Fibroblast of peridontal ligament (primary cell): ENCODE results near the gene CUX1.
A peak's percentile ranks its signal among the peaks of the same experiment; 100 is the strongest.

Experiments used
- DNase-seq: peaks from one replicate; pipeline ENCODE4 v3.0.0-alpha.2; 2010; ENCODE audit errors: extremely low read depth

The CUX1 gene

GRCh38 chr7:101936223-101936610 is 118.8 kb downstream of the CUX1 start:
- DNase-seq, result no peak

- peak; percentile 40 for DNase-seq
Measured at GRCh38 chr7:101936611-101937231, 119.3 kb downstream of the CUX1 start.

GRCh38 chr7:101937717-101938514 is 120.5 kb downstream of the CUX1 start:
- DNase-seq, result no peak

DNA sequence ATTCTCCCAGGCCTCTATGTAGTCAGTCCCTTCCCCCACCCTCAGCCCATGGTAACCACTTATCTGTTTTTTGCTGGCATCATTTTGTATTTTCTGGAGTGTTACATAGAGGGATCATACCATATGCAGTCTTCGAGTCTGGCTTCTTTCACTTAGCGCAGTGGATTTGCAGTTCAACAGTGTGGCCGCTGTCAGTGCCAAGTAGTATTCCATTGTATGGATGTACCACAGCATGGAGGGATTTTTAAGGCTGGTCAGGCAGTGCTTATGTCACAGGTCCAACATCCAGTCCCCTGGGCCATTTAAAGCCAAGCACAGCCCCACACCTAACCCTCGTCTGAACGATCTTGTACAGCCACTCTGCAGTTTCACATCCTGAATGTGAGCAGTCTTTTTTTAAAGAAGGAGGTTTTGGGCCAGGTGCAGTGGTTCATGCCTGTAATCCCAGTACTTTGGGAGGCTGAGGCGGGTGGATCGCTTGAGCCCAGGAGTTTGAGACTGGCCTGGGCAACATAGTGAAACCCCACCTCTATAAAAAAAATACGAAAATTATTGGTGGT is 121.8 kb downstream of the CUX1 start:
- no peak for DNase-seq

DNA sequence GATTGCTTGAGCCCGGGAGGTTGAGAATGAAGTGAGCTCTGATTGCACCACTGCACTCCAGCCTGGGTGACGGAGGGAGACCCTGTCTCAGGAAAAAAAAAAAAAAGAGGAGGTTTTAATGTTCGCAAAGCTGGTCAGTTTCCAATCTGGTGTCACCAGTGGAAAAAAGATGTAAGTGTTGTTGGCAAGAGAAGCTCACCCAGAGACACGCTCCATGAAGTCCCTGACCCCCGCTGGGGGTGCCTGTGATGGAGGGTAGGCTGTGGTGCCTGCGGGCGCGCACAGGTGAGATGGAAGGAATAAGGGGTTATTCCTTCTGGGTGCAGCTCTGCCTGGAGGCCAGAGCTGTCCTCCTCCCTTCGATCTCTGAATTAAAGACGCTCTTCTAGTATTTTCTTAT is 122.7 kb downstream of the CUX1 start:
- no peak for DNase-seq

DNA sequence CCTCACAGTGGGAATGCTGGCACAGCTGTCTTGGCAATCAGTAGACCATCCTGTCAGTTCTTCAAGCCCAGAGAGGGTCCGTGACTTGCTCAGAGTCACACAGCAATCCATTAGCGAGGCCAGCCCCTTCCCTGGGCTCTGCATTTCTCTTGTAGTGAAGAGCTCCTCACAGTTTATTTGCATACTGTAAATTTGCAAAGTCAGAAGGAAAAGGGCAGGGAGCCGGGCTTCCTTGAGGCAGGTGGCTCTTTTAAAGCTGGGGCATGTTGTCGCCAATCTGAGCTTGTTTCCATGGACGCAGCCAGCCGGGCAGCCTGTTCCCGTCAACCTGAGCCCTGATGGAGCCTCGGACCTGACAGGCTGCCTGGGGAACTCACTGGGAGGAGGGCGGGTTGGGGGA is 123.4 kb downstream of the CUX1 start:
- no peak for DNase-seq

DNA sequence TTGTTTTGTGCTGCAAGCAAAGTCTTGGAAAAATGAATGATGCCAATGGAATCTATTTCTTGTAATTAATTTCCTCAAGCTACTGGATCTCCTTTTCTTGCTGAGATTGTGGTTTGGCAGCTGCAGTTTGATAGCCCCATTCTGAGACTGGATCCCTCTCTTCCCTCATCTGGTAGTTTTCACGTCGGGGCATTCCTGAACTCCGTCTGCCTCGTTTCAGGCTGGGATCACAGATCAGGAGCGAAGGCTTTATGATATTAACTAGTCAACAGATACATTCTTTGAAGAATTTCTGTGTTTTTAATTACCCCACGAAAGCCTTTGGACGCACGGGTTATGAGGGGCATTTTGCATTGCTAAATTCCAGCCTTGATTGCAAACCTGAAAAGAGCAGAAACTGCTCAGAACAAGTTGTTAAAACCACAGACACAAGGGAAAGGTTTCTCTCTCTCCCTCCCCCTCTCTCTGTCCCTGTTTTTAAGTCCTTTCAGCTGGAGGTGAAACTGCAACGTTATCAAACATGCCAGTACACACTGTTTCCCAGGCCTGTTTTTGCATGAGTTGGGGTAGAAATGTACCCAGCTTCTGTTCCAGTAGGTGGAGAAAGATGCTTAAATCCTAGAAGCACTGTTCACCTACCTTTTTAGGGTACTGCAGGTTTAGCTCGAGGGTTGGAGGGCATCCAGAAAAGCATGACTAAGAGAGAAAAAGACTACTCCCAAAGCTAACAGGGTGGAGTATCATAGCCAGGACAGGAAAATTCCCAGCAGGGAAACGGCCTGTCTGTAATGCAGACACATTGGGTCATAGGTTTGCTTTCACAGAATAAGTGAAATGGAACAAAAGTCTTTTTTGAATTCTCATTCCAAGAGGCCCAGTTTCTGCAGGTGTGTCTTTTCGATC is 124.3 kb downstream of the CUX1 start:
- DNase-seq, result peak; percentile 63

DNA sequence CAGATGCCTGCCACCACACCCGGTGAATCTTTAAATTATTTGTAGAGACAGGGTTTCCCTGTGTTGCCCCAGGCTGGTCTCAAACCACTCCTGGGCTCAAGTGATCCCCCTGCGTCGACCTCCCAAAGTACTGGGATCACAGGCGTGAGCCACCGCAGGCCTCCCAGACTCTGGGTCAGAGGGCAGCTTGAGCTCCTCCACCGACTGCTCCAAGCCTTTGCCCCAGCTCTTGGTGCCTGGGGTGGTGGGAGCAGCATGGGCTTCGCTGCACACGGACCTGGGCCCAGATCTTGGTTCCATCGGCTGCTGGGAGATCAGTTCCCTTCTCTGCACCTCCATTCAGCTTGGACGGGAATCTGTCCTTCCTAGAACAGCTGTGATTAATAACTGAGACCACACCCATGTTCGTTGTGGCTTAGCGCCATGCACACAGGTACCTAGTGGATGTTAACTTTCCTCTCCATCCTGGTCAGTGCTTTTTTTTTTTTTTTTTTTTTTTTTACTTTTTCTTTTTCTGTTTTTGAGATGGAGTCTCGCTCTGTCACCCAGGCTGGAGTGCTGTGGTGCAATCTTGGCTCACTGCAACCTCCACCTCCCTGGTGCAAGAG is 125.3 kb downstream of the CUX1 start:
- no peak for DNase-seq

GRCh38 chr7:101943306-101943705 is 125.9 kb downstream of the CUX1 start:
- DNase-seq, result no peak

DNA sequence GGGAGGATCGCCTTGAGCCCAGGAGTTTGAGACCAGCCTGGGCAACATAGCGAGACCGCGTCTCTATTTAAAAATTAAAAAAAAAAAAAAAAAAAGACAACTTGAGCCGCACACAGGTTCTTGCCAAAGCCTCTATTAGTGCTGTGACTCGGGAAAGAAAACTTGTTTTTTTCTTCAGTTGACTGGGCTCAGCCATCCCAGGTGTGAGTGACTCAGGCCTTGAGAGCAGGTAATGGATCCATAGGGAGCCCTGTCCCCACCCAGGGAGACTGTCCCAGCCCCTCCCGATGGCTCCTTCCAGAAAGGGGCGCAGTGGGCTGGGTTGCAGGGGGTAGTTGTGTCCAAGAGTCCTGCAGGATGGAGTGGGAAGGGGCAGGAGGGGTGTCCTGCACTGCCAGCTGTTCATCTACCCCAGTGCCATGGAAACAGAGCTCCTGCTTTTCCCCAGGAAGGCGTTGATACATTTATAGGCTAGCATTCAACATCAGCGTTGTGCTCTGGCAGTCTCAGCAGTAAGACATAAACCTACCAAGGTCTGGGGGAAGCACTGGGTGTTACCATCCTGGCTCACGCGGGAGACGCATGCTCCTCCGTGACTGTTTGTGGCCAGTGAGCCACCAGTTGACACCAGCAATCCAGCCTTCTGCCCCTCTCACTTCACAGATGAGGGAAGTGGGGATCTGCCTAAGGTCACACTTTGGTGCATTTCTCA is 126.6 kb downstream of the CUX1 start:
- DNase-seq, result no peak

GRCh38 chr7:101944611-101945010 is 127.2 kb downstream of the CUX1 start:
- DNase-seq, result no peak

DNA sequence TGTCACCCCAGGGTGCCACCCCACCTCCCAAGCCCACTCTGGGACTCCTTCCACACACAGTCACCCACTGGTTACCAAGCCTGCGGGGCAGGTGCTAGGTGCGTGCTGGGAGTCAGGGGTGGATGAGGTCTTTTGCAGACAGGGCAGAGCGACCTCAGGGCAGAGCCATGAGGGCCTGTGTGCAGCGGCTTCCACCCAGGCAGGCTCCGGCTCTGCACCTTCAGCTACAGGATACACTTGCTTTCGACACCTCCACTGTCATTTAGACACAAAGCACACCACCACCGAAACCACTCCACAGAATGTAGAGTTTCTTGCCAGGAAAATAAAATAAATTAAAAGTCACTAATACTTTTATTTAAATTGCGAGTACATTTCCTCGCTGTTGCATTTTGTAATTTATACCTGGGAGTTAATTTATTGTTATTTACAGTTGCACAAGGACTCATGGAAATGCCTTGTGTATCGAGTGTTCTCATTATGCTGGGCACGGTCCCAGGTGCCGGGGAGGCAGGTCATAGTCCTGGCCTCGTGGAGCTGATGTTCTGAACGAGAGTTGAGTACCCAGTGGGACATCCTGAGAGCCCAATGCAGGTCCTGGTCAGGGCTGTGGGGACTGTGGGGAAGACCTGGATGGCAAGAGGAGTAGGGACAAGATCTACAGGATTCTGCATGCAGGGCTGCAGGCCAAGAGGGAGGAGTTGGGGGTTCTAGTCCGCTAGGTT is 127.8 kb downstream of the CUX1 start:
- no peak for DNase-seq

GRCh38 chr7:101947899-101948298 is 130.5 kb downstream of the CUX1 start:
- no peak for DNase-seq

DNA sequence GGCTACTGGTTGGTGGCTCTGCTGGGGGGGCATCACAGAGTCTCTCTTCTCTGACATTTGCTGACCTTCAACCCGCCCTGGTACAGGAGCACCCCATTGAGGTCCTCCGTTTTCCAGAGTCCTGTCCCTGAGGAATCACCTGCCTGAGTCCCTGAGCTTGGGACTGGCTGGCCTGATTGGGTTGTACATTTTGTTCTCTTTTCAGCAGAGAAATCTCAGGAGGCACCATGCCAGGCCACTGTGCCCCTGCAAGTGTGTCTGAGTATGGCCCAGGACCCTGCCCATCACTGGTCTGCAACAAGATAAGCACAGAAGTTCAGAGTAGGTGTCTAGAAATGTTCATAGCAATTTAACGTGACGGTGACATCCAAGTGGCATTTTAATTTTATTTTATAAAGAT is 131.2 kb downstream of the CUX1 start:
- no peak for DNase-seq

- DNase-seq, result peak; percentile 55
Measured at GRCh38 chr7:101950450-101951119, 133.2 kb downstream of the CUX1 start.

GRCh38 chr7:101951757-101952156 is 134.3 kb downstream of the CUX1 start:
- no peak for DNase-seq

DNA sequence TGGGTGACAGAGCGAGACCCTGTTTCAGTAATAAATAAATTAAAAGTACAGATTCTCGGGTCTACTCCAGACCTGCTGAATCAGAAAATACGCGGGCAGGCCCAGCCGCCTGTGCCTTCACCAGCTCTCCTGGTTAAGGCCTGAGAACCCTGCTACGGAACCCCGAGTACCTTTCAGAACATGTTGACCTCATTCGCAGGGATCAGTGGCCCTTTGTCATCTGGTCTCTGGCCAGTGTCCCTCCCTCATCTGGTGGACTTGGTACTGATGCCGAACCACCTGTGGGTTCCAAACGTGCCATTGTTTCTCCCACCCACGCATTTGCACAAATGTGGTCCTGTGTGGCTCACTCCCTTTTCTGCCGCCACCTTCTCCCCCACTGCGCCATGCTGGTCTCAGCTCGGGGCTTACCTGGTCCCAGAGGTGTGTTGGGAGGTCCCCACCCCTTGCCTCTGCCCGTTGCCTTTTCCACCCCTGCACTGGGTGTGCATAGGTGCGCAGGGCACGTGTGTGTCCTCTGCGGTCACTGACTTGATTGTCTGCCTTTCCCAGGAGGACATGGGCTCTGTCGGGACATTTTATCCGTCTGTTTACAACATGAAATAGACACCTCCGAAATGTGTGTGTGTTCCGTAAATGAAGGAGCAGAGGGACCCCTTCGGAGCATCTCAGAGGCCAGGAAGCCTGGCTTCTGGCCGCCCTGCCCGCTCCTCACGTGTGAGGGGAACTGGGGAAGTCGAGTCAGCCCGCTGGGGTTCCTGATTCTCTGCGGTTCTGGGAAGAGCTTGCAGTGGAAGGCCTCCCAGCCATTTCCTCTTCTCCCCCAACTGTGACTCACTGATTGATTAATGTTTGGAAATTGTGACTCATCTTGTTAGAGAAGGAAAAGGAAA is 135.2 kb downstream of the CUX1 start:
- peak; percentile 83 for DNase-seq

- peak; percentile 59 for DNase-seq
Measured at GRCh38 chr7:101953248-101953819, 135.9 kb downstream of the CUX1 start.
